GM19467 (cell line): Measurements from ENCODE around the gene RYR2.
"Not testable (repeated sequence)": the region's sequence is repeated elsewhere in the genome, so short reads cannot be mapped to it uniquely, and the experiment has no call there.

ENCODE experiments used
- ATAC-seq: cut with Tn5 transposase; IDR thresholded peaks from one replicate; pipeline ENCODE4 v1.9.1; 2021; ENCODE audit warnings: mild to moderate bottlenecking, moderate library complexity; ENCODE audit not compliant: unreplicated experiment

RYR2 gene

DNA sequence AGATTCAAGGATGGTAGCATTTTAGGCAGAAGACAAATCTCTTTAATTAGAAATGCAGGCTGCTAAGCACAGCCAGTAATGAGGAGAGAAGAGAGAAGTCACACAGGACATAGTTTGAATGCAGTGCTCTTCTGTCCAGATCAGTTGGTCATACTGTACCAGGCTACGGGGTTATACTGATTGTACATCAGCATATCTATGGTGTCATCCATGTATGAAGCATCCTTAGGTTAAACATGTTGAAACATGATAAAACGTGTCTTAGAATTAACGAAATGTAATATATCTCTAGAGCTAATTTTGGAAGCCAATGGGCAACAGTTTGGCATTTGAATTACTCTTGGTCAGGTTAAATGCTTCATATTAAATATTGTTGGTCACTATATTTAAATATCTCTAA lies 199.1 kb downstream of the RYR2 start:
- no peak for ATAC-seq

DNA sequence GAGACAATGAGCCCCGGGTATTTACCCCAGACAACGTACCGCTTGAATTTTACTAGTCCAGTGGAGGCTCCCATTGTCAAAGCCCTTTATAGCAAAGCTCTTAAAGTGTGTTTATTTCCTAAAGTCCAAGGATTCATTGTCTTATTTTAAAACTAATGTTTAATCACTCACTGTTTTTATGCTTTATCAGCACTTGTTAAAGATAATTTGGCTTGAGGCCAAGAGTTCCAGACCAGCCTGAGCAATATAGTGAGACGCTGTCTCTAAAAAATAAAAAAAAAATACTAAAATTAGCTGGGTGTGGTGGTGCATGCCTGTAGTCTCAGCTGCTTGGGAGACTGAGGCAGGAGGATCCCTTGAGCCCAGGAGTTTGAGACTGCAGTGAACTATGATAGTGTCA lies 202.8 kb downstream of the RYR2 start:
- ATAC-seq: no peak

DNA sequence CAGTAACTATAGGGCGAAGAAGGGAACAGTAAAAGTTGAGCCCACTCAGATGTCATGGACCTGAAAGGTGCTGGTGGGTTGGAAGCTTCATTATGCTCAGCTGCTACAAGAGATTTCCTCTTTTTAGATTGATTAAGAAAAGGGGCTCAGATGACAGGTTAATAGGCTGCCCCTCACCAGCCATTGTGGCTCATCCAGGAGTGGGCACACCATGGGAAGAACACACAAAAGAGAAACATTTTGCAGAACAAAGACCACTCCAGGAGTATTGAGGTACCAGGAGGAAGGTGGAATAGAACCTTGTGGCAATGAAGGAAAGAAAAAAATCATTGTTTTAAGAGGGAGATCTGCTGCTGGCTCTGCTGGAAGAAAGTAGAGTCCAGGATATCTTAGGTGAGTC lies 205.5 kb downstream of the RYR2 start:
- ATAC-seq: no peak

DNA sequence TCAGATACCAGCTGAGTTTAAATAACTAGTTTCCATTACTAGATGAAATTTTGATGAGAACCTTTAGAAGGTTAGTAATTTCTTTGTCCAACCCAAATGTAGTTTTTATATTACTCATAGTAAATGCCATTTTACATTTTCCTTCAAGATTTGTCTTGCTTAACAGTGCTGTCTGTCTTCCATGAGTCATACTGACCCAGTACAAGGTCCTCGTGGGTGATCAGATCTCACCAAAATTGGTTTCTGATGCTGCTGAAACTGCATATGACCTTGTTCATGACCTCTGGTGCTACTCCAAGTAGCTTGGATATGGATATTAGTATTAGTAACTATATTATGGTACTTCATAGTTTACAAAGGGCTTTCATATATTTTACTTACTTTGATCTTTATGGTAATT lies 207.1 kb downstream of the RYR2 start:
- ATAC-seq: no peak

DNA sequence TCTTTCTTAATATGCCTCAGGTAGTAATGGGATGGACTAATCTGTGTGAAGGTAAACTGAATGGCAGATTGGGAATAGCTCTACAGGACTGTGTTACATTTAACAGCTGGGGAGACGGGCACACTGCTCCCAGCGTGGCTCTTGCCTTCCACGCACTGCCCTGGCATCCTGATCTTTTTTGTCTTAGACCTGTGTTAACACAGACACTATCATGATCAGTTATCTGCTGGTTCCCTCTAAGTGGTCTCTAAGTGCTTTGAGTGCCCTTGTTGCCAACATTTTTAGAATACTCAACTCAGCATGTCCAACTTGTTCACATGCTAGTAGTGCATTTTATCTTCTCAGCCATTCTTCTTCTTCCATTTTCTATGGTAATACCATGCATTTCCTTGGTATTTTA lies 208.1 kb downstream of the RYR2 start:
- ATAC-seq: no peak

DNA sequence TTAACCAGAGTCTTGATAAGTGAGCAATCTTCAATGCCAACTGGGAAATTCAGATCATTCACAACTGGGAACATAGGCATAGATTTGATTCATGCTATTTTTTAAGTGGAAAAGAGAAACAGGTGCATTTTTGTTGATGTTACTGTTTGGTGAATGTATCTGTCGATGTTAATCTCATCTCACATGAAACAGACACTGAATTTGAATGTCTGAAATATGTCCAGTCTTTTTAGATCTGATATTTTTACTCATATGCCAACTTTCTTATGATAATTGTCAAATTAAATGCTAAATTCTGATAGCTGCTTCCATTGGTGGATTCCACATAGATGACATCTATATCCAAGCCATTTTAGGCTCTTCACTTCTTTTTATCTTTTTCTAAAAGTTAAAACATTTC lies 213.1 kb downstream of the RYR2 start:
- no peak for ATAC-seq

DNA sequence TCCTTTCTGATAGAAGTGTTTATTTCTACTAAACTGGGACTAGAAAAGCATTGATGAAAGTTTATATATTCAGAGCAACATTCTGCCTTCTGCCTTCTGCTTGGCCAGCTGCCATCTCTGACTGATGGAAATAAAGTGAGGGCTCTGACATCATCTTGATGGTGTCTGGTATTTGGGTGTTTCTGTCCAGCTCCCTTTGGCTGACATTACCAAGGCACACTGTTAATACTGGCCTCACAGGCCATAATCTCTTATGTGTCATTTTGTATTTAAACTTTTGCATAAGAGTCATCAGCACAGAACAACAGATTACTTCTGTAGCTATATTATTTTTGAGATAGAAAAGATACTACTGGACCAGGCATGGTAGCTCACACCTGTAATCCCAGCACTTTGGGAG lies 216.9 kb downstream of the RYR2 start:
- no peak for ATAC-seq

DNA sequence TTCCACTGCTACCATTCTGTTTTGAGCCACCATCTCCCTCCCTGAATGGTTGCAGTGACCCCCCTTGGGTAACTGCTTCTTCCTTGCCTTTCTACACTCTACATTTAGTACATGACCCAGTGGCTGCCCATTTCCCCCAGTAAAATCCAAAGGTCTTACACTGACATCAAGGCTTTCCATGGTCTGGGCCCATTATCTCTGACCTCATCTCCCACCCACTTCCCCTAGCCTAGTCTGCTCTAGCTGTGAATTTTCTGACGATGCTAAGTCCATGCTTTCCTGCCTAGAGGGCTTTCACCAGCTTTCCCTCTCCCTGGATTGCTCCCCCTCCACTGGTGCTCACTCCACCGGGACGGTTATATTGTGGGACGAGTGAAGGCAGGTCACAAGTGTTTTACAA lies 219.2 kb downstream of the RYR2 start:
- no peak for ATAC-seq

DNA sequence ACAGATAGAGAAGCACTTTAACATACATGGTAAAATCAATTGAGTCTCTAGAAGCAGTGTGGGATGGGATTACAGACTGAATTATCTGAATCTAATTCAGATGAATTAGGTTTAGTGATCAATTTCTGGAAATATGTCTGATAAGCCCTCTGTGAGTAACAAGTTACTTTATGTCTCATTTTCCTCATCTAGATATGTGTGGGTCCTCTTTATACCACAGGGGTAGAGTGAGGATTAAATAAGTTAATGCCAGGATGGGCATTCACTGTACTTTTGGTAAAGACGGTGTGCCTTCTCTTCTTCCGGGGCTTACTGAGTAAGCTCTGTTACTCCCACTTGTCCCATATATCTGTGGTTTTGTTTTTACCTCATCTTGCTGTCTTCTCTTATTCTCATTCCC lies 225.8 kb downstream of the RYR2 start:
- ATAC-seq: no peak

DNA sequence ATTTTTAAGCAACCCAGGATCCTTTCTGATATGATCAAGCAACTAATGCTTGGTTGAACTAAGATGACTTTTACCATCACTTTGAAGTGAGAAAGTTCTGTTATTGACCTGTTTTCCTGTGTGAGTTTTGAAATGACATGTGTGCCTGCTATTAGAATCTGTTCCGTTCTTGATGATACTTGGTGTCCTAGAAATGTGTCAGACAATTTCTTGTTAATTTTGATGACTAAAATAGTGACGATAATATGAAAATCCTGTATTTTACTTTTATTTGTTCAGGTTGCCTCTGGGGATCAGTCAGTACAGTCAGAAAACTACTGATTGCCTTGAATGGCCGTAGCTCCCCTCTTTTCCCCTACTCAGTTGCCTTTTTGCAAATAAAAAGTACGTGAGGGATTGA lies 228.0 kb downstream of the RYR2 start:
- ATAC-seq: no peak

DNA sequence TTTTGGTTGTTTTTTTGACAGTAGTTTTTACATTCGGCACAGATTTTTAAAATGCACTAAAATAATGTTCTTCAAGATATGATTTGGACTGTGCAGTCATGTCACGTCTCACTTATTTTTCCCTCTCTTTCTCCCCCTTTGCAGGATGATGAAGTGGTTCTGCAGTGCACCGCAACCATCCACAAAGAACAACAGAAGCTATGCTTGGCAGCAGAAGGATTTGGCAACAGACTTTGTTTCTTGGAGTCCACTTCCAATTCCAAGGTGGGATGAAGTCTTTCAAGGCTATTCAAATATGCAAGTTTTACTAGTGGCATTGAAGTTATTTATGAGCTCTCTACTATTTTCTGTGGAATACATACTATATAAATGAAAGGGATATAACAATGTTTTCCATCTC lies 228.4 kb downstream of the RYR2 start:
- no peak for ATAC-seq

DNA sequence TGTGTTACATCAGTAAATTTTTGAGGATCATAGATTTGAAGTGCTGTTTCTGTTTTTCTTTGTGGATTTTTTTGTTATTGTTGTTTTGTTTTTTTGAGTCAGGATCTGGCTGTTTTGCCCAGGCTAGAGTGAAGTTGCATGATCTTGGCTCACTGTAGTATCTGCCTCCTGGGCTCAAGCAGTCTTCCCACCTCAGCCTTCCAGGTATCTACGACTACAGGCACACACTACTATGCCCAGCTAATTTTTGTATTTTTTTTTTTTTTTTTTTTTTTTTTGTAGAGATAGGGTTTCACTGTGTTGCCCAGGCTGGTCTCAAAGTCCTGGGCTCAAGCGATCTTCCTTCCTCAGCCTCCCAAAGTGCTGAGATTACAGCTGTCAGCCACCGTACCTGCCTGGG lies 236.0 kb downstream of the RYR2 start:
- not testable (repeated sequence) for ATAC-seq

DNA sequence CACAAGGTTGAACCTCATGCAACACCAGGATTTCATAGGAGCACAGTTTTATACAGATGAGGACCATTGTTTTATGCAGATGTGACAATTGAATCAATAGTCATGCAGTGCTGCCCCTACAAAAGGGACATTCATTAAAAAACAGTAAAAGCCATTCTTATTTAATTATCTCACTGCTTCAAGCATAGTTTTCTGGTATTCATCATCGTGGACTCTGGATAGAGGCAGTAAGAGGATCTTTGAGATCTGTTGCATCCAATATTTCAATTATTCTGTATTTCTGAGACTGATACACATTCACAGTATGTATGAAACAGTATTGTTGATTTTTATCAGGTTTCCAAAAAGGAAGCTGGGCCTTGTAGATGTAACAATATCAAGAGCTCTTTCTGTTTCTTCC lies 237.6 kb downstream of the RYR2 start:
- ATAC-seq: no peak

DNA sequence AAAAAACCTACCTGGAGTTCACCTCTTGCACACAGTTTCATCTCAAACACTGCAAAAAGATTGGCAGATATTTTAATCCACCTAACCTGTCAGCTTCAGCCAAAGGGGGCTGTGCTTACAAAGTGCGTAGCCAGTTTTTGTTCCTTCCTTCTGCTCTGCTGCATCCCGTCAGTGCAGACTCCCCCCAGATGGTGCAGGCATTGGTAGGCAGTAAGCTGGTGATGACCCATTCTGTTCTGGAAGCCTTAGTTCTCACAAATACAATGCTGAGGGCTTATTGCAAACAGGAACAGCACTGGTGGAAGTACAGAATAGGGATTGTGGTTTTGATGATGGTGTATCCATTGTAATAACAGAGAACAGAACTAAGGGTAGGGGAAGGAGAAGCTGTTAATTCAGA lies 239.5 kb downstream of the RYR2 start:
- no peak for ATAC-seq

DNA sequence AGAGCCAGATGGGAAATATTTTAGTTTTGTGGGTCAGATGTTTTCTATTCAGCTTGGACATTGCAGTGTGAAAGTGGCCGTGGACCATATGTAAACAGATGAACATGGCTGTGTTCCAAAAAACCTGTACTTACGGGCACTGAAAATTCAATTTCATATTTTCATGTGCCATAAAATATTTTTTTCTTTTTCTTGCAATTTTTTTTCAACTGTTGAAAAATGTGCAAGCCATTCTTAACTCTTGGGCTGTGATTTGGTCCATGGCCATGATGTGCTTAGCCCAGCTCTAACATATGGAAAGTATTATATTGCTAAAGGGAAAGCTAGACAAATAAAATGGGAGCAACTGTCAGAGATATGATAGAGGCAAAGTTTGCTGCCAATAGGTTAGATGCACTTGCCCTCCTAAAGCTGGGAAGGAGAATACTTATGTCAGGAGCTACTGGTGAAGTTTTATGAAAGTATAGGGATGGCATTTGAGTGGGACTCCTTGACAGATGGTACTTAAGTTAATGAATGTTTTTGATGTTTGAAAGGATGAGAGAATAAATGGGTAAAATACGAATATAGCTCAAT lies 240.3 kb downstream of the RYR2 start:
- no peak for ATAC-seq

DNA sequence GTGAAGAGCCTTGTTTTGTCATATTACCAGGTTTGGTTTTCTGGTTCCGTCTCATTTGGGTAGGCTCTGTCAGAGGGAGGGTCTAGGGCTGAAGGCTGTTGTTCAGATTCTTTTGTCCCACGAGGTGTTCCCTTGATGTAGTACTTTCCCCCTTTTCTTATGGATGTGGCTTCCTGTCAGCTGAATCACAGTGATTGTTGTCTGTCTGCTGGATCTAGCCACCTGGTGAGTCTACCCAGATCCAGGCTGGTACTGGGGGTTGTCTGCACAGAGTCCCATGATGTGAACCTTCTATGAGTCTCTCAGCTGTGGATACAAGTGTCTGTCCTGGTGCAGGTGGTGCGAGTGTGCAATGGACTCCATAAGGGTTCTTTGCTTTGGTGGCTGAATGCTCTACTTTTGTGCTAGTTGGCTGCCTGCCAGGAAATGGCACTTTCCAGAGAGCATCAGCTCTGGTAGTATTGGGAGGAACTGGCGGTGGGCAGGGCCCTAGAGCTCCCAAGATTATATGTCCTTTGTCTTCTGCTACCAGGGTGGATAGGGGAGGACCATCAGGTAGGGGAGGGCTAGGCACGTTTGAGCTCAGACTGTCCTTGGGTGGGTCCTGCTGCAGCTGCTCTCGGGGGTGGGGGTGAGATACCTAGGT lies 246.0 kb downstream of the RYR2 start:
- no peak for ATAC-seq

DNA sequence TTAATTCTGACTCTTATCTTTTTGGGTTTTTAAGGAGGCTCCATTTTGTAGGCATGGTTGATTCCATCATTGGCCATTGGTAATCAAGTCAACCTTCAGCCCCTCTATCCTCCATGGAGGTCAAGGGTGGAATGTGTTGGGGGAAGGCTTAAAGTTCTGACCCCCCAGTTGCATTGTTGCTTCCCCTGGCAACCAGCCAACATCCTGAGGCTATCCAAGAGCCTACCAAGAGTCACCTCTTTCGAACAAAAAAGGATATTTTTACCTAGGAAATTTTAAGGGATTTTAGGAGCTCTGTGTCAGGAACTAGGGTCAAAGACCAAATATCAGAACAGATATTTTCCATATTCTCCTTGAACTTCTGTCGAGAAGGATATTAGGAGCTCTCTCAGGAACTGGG lies 251.8 kb downstream of the RYR2 start:
- ATAC-seq: no peak

DNA sequence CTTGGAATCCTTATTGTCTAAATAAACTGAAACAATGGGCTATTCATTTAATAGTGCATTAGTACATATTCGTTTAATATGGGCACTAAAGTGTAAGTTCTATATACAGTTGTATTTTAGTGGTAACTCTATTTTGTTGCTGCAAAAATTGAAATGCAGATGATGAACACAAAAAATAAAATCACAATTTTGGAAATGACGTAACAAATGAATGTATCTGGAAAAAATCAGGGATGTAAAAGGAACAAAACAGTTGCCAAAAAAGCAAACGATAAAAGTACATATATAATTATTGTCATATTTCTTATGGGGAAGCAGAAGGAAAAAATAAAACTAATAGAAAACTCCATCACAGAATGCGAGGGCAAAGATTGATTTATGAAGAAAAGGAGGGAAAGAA lies 254.9 kb downstream of the RYR2 start:
- no peak for ATAC-seq

DNA sequence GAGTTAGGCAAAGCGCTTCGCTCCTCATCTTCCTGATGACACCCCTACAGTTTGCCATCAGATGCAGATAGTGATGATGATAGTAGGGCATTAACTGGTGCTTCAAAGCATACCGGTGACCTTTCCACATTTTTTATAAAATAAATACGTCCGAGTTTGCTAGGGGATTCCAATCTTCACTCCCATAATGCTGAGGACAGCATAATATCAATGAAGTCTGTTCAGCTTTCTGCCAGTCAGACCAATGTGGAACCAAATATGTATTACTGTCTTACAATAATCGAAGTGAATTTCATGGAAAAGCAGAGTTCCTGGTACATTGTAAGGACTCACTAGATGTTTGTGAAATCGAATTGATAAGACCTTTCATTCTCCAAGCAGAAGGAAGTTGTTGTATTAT lies 258.7 kb downstream of the RYR2 start:
- ATAC-seq: no peak

DNA sequence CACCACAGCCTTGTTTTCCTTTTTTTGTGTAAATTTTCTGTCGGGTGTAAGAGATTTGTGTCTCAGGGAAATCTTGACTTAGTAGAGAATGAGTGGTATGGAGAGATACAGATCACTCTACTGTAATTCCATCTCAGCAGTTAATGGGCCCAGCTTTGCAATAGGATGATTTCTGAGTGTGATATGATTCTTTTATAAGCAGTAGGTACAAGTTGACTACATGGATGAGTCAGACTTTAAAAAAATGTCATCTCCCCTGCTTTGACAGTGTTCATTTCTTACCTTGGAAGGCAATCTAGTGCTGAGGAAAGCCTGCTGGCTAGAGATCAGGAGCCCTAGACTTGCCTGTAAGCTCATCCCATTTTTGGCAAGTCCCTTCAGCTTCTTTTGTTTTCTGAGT lies 261.9 kb downstream of the RYR2 start:
- ATAC-seq: no peak

DNA sequence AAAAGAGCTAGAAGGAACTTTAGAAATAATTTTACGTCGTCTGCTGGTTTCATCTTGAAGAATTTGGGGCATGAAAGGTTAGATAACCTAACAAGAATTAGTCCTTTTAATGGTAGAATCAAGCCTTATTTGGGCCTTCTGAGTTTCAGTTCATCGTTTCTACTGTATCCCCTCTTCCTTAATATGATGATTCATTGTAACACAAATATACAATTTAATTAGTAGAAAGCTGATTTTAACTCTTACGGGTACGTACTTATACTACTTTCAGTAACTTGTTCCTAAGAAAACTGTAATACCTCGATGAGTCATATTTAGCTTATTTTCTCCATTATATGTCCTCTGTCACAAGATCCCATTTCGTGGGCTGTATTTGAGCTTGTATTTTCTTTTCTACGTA lies 264.7 kb downstream of the RYR2 start:
- ATAC-seq: no peak

DNA sequence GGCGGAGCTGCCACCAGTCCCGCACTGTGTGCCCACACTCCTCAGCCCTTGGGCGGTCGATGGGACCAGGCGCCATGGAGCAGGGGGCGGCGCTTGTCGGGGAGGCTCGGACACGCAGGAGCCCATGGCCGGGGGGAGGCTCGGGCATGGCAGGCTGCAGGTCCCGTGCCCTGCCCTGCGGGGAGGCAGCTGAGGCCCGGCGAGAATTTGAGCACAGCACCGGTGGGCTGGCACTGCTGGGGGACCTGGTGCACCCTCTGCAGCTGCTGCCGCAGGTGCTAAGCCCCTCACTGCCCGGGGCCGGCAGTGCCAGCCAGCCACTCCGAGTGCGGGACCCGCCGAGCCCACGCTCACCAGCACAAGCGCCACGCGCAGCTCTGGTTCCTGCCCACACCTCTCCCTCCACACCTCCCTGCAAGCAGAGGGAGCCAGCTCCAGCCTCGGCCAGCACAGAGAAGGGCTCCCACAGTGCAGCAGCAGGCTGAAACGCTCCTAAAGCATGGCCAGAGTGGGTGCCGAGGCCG lies 267.7 kb downstream of the RYR2 start:
- no peak for ATAC-seq

DNA sequence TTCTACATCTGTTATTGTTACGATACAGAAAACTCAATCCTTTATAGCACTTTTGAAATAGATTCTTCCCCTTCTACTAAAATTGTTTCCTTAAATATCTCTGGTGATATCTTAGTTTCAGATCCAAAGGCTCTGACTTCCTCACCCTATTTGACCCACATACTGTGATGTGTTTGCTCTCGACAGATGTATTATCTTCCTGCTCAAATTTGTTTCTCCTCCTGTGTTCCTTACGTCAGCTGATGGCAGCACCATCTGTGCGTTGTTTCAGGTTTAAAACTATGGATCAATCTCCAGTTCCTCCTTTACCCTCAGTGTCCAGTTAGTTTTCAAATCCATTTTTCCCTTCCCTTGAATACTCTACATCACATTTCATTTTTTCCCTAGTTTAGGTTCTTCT lies 274.4 kb downstream of the RYR2 start:
- no peak for ATAC-seq
